HAP-1 (cell line): Measurements from ENCODE around the gene LRRC34.

ENCODE experiments used
- DNase-seq, 2 experiments: peaks; one replicate each; pipeline ENCODE4 v3.0.0-alpha.2; 2016 to 2020; ENCODE audit warnings: low spot score in 2 of 2
- H3K27me3 ChIP-seq: fragments of 250-450 bp; sonication (Bioruptor Pico); 2 replicates; pipeline ENCODE4 v1.5.1; 2020; ENCODE audit warnings: low read depth, mild to moderate bottlenecking, moderate library complexity
- H3K36me3 ChIP-seq: fragments of 250-450 bp; sonication (Bioruptor Pico); replicated peaks from 2 replicates; pipeline ENCODE4 v1.5.1; 2020; ENCODE audit warnings: mild to moderate bottlenecking
- H3K4me1 ChIP-seq: fragments of 250-450 bp; sonication (Bioruptor Pico); 2 replicates; pipeline ENCODE4 v1.5.1; 2020; ENCODE audit warnings: mild to moderate bottlenecking
- H3K4me3 ChIP-seq: fragments of 250-450 bp; sonication (Bioruptor Pico); 2 replicates; pipeline ENCODE4 v1.5.1; 2020; ENCODE audit warnings: mild to moderate bottlenecking, moderate library complexity
- H3K9me3 ChIP-seq: fragments of 250-450 bp; sonication (Bioruptor Pico); 2 replicates; pipeline ENCODE4 v1.5.1; 2020; ENCODE audit warnings: mild to moderate bottlenecking, moderate library complexity
- in situ Hi-C: fragments of 300-500 bp; cut with MboI; formaldehyde crosslinking; loops from 3 replicates; pipeline ENCODE4 v1.14.3; 2020; ENCODE audit warnings: low sequenced_read_pairs, inconsistent platforms, mixed read lengths

LRRC34 gene, protein sequence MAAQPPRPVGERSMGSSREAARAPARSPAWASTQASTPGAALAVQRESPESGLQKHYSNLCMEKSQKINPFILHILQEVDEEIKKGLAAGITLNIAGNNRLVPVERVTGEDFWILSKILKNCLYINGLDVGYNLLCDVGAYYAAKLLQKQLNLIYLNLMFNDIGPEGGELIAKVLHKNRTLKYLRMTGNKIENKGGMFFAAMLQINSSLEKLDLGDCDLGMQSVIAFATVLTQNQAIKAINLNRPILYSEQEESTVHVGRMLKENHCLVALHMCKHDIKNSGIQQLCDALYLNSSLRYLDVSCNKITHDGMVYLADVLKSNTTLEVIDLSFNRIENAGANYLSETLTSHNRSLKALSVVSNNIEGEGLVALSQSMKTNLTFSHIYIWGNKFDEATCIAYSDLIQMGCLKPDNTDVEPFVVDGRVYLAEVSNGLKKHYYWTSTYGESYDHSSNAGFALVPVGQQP

DNA sequence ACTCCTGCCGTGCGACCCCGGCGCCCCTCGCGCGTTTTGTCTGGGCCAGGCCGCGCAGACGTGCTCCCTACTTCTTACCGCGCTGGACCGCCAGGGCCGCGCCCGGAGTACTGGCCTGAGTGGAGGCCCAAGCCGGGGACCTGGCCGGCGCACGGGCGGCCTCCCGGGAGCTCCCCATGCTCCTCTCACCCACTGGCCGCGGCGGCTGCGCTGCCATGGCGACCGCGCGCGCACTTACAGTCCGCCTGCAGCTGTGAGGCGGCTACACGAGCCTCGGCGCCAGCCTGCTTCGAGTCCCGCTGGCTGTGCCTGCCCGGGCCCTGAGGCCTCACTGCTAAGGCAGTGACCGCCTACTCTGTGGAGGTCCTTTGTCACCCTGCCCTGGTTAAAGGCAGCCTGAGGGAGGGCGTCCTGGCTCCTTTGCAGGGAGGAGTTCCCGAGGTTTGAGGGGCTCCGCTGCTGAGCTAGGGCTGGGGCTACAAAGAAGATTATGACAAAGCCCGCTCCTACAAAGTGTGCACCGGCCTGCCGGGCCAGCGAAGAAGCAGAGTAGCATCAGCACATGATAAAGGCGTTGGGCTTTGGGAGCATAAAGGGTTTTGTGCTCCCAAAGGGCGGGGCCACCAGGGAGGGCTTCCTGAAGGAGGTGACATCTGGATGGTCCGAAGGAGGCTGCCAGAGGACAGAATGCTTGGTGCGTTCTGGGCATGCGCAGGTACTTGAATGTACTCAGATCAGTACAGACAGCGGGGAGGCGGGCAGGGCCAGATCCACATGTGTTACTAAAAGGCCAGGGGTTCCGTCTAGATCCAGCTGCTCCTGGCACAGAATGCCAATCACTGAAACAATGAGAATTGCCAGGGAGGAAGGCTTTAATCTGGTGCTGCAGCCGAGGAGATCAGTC lies at the start of gene LRRC34, which contains the start of gene LRRIQ4:
Gene LRRC34, minus strand, starts transcription at position 573 of the 904 bp plus-strand sequence. Its CDS starts 356 bp downstream, at position 217.
Gene LRRIQ4, plus strand, starts transcription at position 539 of the 904 bp plus-strand sequence. CDS start 9,052 bp downstream, outside the sequence.
- H3K4me1 ChIP-seq = peaks cover 24% of the 10 kb centered on the region
- H3K36me3 ChIP-seq = no peaks in the 10 kb centered on the region
- no peaks in the 10 kb centered on the region for H3K27me3 ChIP-seq
- peak; percentile 85 to 94 for DNase-seq
- peak within 1 kb of the TSS; percentile 51 for H3K4me3 ChIP-seq
- peaks cover 3% of the 10 kb centered on the region; the same call in 1 of the 2 replicates for H3K9me3 ChIP-seq
- in situ Hi-C loops = no loop called here

DNA sequence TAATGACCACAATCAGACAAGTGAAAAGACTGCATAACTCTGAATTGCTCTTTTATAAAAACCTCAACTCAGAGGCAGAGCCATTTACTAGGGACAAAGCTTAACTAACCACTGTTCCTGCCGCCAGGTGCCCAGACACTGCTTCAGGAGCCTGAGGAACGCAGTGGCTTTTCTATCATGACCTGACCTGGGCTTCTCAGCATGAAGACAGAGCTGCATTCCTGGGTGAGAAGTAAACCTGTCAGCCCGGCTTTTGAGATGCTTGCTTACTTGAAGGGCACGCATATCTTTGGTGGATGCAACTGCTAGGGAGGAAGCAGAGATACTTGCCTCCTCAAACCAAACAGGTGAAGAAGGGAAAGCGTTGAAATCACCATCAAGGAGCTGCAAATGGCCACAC lies 49.2 kb upstream of the LRRC34 start:
- H3K27me3 ChIP-seq = no peaks in the 10 kb centered on the region
- H3K9me3 ChIP-seq = no peaks in the 10 kb centered on the region
- no peaks in the 10 kb centered on the region for H3K36me3 ChIP-seq
- H3K4me1 ChIP-seq = peaks cover 10% of the 10 kb centered on the region
- no peak overlapping the region; the same call in 1 of the 2 replicates for H3K4me3 ChIP-seq
- peak in 1 of 2 experiments; percentile 73 for DNase-seq
- in situ Hi-C loops = no loop called here

DNA sequence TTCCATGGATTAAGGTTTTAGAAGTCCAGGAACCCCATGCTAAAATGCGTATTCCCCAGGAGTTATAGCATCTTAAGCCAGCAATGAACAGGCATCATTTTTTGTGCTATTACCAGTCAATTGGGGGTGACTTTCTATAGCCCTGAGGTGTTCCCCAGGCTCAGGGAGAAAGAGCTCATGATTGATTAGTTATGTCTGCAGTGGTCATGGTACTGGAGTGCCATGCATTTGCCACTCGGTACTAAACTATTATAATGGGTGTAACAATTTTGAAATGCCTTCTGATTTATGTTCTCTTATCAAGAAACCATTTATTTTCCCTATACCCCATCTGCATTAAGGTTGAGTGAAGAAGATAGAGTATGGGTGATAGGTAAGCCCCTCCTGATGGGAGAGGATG lies 45.1 kb upstream of the LRRC34 start:
- in situ Hi-C loops = no loop called here
- H3K9me3 ChIP-seq = no peaks in the 10 kb centered on the region
- no peak overlapping the region for H3K4me3 ChIP-seq
- no peaks in the 10 kb centered on the region for H3K27me3 ChIP-seq
- peaks cover 10% of the 10 kb centered on the region for H3K4me1 ChIP-seq
- no peaks in the 10 kb centered on the region for H3K36me3 ChIP-seq
- no peak for DNase-seq

DNA sequence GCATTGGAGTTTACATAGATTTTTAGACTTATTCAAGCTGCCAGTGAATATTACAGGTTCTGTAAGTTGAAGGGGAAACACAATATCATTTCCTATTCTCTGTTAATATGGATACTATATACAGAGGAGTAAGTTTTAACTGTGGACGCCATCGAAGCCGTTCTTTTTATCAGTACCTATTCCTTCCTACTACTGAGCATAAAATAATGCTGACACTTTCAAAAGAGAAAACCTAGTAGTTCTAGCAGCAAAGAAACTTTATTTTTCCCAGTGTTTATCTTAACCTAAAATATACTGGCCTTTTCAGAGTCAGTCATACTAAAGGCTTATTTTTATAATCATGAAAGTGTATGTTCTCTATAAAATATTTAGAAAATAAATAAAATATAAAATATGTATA lies 42.8 kb upstream of the LRRC34 start:
- no peaks in the 10 kb centered on the region for H3K36me3 ChIP-seq
- no peaks in the 10 kb centered on the region for H3K27me3 ChIP-seq
- in situ Hi-C loops = no loop called here

DNA sequence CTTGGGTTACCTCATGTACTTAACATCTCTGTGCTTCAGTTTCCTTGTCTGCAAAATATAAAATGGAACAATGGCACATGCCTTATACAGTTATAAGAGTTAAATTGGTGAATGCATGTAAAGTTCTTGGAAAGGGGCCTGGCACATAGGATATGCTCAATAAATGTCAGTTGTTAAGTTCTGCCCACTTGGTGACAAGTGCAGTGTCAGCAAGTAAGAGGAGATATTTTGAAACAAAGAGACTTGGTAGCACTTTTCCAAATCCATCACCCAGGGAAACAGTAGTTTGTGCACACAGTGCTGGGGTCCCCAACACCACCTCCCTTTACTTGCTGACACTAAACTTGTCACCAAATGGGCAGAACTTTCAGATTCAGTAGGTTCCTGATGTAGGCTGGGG lies 37.9 kb upstream of the LRRC34 start:
- no peak overlapping the region for H3K4me3 ChIP-seq
- no peaks in the 10 kb centered on the region for H3K9me3 ChIP-seq
- in situ Hi-C loops = no loop called here
- DNase-seq = no peak
- no peaks in the 10 kb centered on the region for H3K36me3 ChIP-seq
- H3K4me1 ChIP-seq = no peaks in the 10 kb centered on the region
- H3K27me3 ChIP-seq = no peaks in the 10 kb centered on the region

More for the DNA sequence above, 42.8 kb upstream of the LRRC34 start:
- H3K9me3 ChIP-seq = no peaks in the 10 kb centered on the region
- DNase-seq = no peak
- no peaks in the 10 kb centered on the region for H3K4me1 ChIP-seq
- H3K4me3 ChIP-seq = no peak overlapping the region

DNA sequence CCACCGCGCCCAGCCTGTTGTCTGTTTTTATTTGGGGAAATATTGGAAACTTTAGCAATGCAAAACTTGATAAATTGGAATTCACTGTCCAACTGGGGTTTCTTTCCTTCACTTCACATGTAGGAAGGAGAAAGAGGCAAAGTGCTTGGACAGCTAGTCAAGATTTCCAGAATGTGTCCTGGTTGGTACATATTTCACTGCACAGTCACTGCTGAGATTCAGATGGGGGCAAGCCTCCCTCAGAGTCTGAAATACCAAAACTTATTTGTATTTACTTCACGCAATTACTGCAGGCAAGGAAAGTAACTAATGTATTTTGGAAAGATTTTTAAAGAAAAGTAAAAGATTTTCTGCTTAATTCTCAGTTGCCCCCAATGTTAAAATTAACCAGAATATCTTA lies 36.0 kb upstream of the LRRC34 start:
- DNase-seq = no peak
- Histone ChIP-seq H3K36me3 (no peaks in the 10 kb centered on the region), H3K9me3 (no peaks in the 10 kb centered on the region), H3K4me3 (no peak overlapping the region), H3K27me3 (no peaks in the 10 kb centered on the region), H3K4me1 (no peaks in the 10 kb centered on the region)
- in situ Hi-C loops = no loop called here

DNA sequence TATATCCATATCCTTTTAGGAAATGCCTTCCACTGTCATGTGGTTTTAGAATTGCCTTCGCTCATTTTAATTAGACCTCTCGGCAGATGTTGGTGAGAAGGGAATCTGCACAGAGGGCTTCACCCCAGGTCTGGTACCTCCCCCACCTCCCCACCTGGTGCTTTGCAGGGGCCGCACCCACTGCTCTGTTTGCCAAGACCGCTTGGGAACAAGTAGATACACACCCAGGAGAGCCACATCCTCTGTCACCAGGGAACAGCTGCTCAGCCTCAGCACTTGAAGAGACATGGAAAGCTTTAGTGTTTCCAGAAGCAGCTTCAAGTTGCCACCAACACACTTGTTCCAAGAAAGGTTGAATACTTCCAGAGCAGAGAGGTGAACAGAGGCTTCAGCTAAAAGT lies 35.2 kb upstream of the LRRC34 start:
- no peak for DNase-seq
- no peaks in the 10 kb centered on the region for H3K36me3 ChIP-seq
- in situ Hi-C loops = no loop called here
- H3K27me3 ChIP-seq = no peaks in the 10 kb centered on the region
- no peaks in the 10 kb centered on the region for H3K9me3 ChIP-seq
- no peak overlapping the region for H3K4me3 ChIP-seq
- no peaks in the 10 kb centered on the region for H3K4me1 ChIP-seq

DNA sequence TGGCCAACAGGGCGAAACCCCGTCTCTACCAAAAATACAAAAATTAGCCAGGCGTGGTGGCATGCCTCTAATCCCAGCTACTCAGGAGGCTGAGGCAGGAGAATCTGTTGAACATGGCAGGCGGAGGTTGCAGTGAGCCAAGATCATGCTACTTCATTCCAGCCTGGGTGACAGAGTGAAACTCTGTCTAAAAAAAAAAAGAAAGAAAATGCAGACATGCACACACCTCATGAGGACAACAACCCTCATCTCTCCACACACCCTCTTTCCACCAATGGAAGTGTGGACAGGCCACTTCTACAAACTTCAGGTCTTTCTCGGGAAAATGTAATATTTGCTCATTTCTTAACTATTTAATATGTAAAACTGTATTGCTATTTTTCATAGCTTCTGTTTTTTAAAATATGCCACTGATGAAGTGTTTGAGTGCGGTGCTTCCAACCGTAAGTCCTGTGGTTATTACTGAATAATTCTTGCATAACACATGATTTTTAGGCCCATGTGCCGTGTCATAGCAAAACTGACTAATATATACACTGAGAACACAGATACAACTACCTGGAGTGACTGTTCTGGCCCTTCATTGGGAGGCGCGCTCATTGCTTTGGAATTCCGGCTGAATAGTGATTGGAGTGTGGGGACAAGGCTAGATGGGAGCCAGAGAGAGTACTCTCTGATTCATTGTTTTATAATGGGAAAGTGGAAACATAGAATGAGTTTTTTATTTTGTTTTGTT lies 33.9 kb upstream of the LRRC34 start:
- H3K4me1 ChIP-seq = no peaks in the 10 kb centered on the region
- H3K9me3 ChIP-seq = no peaks in the 10 kb centered on the region
- no peaks in the 10 kb centered on the region for H3K36me3 ChIP-seq
- H3K27me3 ChIP-seq = no peaks in the 10 kb centered on the region
- DNase-seq = no peak
- no peak overlapping the region for H3K4me3 ChIP-seq
- in situ Hi-C loops = no loop called here

DNA sequence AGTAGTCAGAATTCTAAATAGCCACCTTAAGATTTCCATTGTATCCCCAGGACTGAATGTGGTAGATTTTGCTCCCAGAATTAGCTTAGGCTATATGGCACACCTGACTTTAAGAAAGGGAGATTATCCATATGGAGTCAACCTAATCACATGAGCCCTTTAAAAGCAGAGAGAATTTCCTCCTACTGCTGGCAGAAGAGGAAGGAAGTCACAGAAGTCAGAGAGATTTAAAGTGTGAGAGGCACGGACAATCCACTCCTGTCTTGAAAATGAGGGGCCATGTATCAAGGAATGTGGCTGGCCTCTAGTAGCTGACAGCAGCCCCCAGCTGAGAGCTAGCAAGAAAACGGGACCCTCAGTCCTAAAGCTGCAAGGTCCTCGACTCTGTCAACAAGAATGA lies 30.3 kb upstream of the LRRC34 start:
- DNase-seq = no peak
- in situ Hi-C loops = no loop called here

DNA sequence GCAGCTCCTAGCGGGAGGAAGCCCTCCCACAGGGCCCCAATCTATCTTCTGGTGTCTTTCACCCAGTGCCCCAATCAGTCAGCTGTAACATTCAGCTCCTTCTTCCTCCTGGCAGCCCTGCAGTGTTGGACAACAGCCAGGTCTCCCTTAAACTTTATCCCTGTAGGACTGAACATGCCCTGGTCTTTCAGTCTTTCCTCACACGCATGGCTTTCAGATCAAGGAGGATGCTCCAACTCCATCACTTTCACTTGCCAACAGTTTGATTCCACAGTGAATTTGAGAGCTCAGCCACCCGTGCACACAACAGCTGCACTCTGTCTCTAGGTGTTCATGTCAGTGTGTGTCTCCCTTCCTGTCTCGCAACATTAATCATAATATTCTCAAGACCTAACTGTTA lies 28.5 kb upstream of the LRRC34 start:
- DNase-seq = no peak
- Histone ChIP-seq H3K4me1 (peaks cover 30% of the 10 kb centered on the region), H3K4me3 (no peak overlapping the region), H3K36me3 (no peaks in the 10 kb centered on the region), H3K9me3 (no peaks in the 10 kb centered on the region), H3K27me3 (no peaks in the 10 kb centered on the region)
- in situ Hi-C loops = no loop called here

More for the DNA sequence above, 30.3 kb upstream of the LRRC34 start:
- no peaks in the 10 kb centered on the region for H3K36me3 ChIP-seq
- no peaks in the 10 kb centered on the region for H3K27me3 ChIP-seq
- H3K9me3 ChIP-seq = no peaks in the 10 kb centered on the region
- no peak overlapping the region for H3K4me3 ChIP-seq
- peaks cover 12% of the 10 kb centered on the region for H3K4me1 ChIP-seq

DNA sequence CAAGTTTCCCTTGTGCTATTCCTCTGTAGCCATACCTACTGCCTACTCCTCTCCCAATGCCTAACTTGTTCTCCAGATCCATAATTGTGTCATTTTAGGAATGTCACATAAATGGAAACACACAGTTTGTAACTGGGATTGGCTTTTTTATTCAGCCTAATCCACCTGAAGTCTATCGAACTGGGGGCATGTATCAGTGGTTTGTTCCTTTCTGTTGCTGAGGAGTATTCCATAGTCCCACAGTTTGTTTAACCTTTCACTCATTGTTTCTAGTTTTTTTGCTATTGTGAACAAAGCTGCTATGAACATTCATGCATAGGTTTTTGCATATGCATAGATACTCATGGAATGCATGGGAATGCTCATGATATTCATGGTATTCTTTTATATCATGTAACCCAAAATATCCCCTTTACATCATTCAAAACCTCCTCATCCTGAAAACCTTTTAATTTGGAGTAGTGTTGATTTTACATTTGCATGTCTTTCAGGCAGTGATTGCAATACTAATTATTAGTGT lies 25.9 kb upstream of the LRRC34 start:
- H3K4me1 ChIP-seq = peaks cover 42% of the 10 kb centered on the region
- in situ Hi-C loops = no loop called here

DNA sequence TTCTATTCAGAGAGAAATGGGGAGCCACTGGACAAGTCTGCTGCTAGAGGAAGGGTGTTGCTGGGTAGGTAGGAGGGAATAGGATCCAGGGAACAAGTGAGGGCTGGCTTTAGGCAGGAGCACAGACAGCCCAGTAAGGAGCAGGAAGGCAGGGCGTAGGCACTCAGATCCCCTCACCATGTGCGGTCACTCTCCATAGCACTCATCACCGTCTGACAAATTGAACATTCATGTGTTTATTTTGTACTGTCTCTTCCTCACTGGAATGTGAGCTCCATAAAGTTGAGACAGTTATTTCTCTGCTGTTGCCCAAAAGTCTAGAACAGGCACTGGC lies 24.2 kb upstream of the LRRC34 start:
- in situ Hi-C loops = no loop called here
- Histone ChIP-seq H3K36me3 (no peaks in the 10 kb centered on the region), H3K9me3 (no peaks in the 10 kb centered on the region), H3K27me3 (no peaks in the 10 kb centered on the region), H3K4me3 (no peak overlapping the region), H3K4me1 (peaks cover 42% of the 10 kb centered on the region)
- DNase-seq = no peak

More for the DNA sequence above, 25.9 kb upstream of the LRRC34 start:
- DNase-seq = peak; percentile 52 to 97
- no peaks in the 10 kb centered on the region for H3K36me3 ChIP-seq
- no peaks in the 10 kb centered on the region for H3K27me3 ChIP-seq
- no peaks in the 10 kb centered on the region for H3K9me3 ChIP-seq
- no peak overlapping the region for H3K4me3 ChIP-seq
